HepG2 (cell line): ENCODE data around the gene WWC2. TPM values are rescaled to one million over a fixed set of nuclear protein-coding genes. Genes with fewer than 3 reads are reported as not detected.

Experiments
- FOSL2 ChIP-seq: sonication (generic); formaldehyde crosslinking; IDR thresholded peaks from 2 replicates; pipeline ENCODE4 v1.4.0; 2020; ENCODE audit warnings: missing genetic modification reagents
- GABPB1 ChIP-seq: IDR thresholded peaks from 2 replicates; pipeline ENCODE4 v1.6.1; 2016; ENCODE audit warnings: mild to moderate bottlenecking, missing genetic modification reagents, moderate library complexity, missing compliant biosample characterization
- HMG20A ChIP-seq: IDR thresholded peaks from 2 replicates; pipeline ENCODE4 v1.6.1; 2016; ENCODE audit warnings: borderline replicate concordance
- HMGA1 ChIP-seq: sonication (generic); formaldehyde crosslinking; conservative IDR thresholded peaks from 2 replicates; pipeline ENCODE4 v1.4.0; 2020; ENCODE audit warnings: missing genetic modification reagents
- MTF1 ChIP-seq: sonication (generic); formaldehyde crosslinking; IDR thresholded peaks from 2 replicates; pipeline ENCODE4 v1.5.0; 2020; ENCODE audit warnings: missing genetic modification reagents
- SAP130 ChIP-seq: IDR thresholded peaks from 2 replicates; pipeline ENCODE4 v1.6.1; 2016; ENCODE audit warnings: low read depth
- SMYD3 ChIP-seq: sonication (generic); formaldehyde crosslinking; IDR thresholded peaks from 2 replicates; pipeline ENCODE4 v1.8.1; 2023; ENCODE audit warnings: mild to moderate bottlenecking, missing genetic modification reagents
- SP140L ChIP-seq: sonication (generic); formaldehyde crosslinking; IDR thresholded peaks from 2 replicates; pipeline ENCODE4 v1.4.0; 2020; ENCODE audit warnings: missing genetic modification reagents, borderline replicate concordance
- ZBTB38 ChIP-seq: sonication (generic); formaldehyde crosslinking; IDR thresholded peaks from 2 replicates; pipeline ENCODE4 v1.5.1; 2020; ENCODE audit warnings: mild to moderate bottlenecking, missing genetic modification reagents
- ZKSCAN8 ChIP-seq: IDR thresholded peaks from 2 replicates; pipeline ENCODE4 v1.6.1; 2016; ENCODE audit warnings: borderline replicate concordance, missing genetic modification reagents, missing compliant biosample characterization
- ZNF138 ChIP-seq: sonication (generic); formaldehyde crosslinking; IDR thresholded peaks from 2 replicates; pipeline ENCODE4 v1.5.0; 2020; ENCODE audit warnings: mild to moderate bottlenecking, low read depth, missing genetic modification reagents
- ZNF281 ChIP-seq: sonication (generic); formaldehyde crosslinking; IDR thresholded peaks from 2 replicates; pipeline ENCODE4 v1.4.0; 2020; ENCODE audit warnings: missing genetic modification reagents, borderline replicate concordance
- ZNF589 ChIP-seq: sonication (generic); formaldehyde crosslinking; conservative IDR thresholded peaks from 2 replicates; pipeline ENCODE4 v1.8.0; 2022; ENCODE audit warnings: mild to moderate bottlenecking, moderate library complexity, missing genetic modification reagents
- ZNF609 ChIP-seq: sonication (generic); formaldehyde crosslinking; IDR thresholded peaks from 2 replicates; pipeline ENCODE4 v1.4.0; 2020; ENCODE audit warnings: mild to moderate bottlenecking, missing genetic modification reagents, borderline replicate concordance
- ZNF878 ChIP-seq: sonication (generic); formaldehyde crosslinking; IDR thresholded peaks from 2 replicates; pipeline ENCODE4 v1.8.1; 2023; ENCODE audit warnings: mild to moderate bottlenecking, missing genetic modification reagents, moderate library complexity
- polyA plus RNA-seq, 8 experiments: library from polyadenylated mRNA; depleted of rRNA in 3 of 8; stranded (reverse) in 7 of 8; unstranded in 1 of 8; fragments of >200 nt; fragmentation: Illumina TruSeq in 4 of 8; extraction: Trizol in 4 of 8; gene quantifications; 2 replicates each; pipeline versions ENCODE4 v1.2.1 to v1.2.3, GENCODE V29; 2011 to 2016; ENCODE audit warnings: low read depth in 4 of 8, missing spikeins in 1 of 8, mixed read lengths in 1 of 8; ENCODE audit not compliant: insufficient read depth in 1 of 8
- total RNA-seq, 5 experiments: library from RNA; depleted of rRNA; stranded (reverse); fragments of >200 nt; fragmentation: Illumina TruSeq; extraction: Trizol; gene quantifications; 2 replicates each; pipeline ENCODE4 v1.2.3, GENCODE V29; 2016; ENCODE audit warnings: low read depth in 1 of 5

The WWC2 gene
- total and polyA plus RNA-seq, 2 of the 13 experiments (the other 11 are each of a cell fraction or from before 2014, with no cell fraction given), result 40.0 to 50.1 TPM

GRCh38 chr4:183182873-183183725 lies 84.0 kb downstream of the WWC2 start (continued):
- TF ChIP-seq ZNF138 (CRISPR knock-in tag) (no peak), HMG20A (CRISPR knock-in tag) (peak; percentile 34; the same call in 1 of the 2 replicates), ZNF589 (CRISPR knock-in tag) (no peak), ZNF609 (CRISPR knock-in tag) (0 out of 2 replicates have a peak, but pooled peaks have one; percentile 45), FOSL2 (peak; percentile 99), HMGA1 (no peak), MTF1 (CRISPR knock-in tag) (no peak), ZBTB38 (CRISPR knock-in tag) (peak; percentile 60), ZNF281 (CRISPR knock-in tag) (peak; percentile 35; the same call in 1 of the 2 replicates), GABPB1 (CRISPR knock-in tag) (peak; percentile 70), SMYD3 (CRISPR knock-in tag) (no peak), SAP130 (peak; percentile 68), ZKSCAN8 (CRISPR knock-in tag) (no peak), SP140L (CRISPR knock-in tag) (no peak), ZNF878 (no peak)
